DOHH2 (cell line): ENCODE data around the gene ITPRIP.

Source experiments
- EZH2phosphoT487 ChIP-seq: fragments of 200-600 bp; sonication (generic); IDR thresholded peaks from 2 replicates; pipeline ENCODE4 v1.6.1; 2017; ENCODE audit warnings: borderline replicate concordance, mild to moderate bottlenecking, antibody characterized with exemption, low read length, moderate library complexity, mixed read lengths
- TF ChIP-seq, protein P1 (sequence below): fragments of 200-600 bp; sonication (generic); IDR thresholded peaks from one replicate; pipeline ENCODE4 v1.5.1; 2014; ENCODE audit warnings: antibody characterized with exemption, mild to moderate bottlenecking, low read depth, low read length; ENCODE audit not compliant: poor library complexity, severe bottlenecking

DNA sequence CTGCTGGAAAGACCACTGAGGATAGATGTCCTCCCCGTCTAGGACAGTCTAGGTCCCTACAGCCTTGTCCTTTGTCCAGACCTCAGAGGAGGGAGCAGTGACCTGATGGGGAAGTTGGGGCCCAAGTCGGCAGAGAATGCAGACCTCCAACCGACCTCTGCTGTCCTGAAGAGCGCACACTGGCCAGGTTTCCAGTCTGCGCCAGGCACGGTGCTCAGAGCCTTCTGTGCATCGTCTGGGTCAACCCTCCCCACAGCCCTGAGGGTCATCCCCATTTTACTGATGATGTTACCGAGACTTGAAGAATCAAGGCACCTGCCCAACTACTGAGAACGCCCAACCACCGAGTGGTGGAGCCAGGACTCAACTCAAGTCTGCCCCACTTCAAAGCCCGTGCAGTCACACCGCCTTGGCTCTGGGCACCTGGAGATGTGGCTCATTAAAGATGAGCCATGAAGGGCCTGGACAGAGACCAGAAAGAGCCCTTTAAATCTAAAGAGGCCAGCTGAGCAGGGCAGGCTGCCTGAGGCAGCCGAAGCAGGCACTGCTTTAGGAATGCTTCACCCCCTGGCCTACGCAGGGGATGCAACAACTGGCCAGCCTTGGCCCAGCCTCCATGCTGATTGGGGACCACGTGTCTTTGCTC lies 4.4 kb downstream of the ITPRIP start:
- TF ChIP-seq, protein P1, sequence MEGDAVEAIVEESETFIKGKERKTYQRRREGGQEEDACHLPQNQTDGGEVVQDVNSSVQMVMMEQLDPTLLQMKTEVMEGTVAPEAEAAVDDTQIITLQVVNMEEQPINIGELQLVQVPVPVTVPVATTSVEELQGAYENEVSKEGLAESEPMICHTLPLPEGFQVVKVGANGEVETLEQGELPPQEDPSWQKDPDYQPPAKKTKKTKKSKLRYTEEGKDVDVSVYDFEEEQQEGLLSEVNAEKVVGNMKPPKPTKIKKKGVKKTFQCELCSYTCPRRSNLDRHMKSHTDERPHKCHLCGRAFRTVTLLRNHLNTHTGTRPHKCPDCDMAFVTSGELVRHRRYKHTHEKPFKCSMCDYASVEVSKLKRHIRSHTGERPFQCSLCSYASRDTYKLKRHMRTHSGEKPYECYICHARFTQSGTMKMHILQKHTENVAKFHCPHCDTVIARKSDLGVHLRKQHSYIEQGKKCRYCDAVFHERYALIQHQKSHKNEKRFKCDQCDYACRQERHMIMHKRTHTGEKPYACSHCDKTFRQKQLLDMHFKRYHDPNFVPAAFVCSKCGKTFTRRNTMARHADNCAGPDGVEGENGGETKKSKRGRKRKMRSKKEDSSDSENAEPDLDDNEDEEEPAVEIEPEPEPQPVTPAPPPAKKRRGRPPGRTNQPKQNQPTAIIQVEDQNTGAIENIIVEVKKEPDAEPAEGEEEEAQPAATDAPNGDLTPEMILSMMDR, result no peak
- TF ChIP-seq EZH2phosphoT487, result no peak
